Stimulated activated naive CD4-positive, alpha-beta T cell (primary cell): ENCODE data around the gene TRAM2.

ENCODE experiments used
- DNase-seq, 6 experiments: peaks; one replicate each; lab custom pipeline; 2025; lab: John Stamatoyannopoulos, UW

Gene TRAM2

GRCh38 chr6:52527436-52527835 is 49.4 kb downstream of the TRAM2 start:
- no peak for DNase-seq

- DNase-seq = no peak
Observed at GRCh38 chr6:52526634-52527033, 50.2 kb downstream of the TRAM2 start.

- DNase-seq = no peak
Observed at GRCh38 chr6:52524918-52525317, 51.9 kb downstream of the TRAM2 start.

GRCh38 chr6:52523378-52524142 is 53.3 kb downstream of the TRAM2 start:
- no peak for DNase-seq

GRCh38 chr6:52522655-52523054 is 54.2 kb downstream of the TRAM2 start:
- no peak for DNase-seq

- DNase-seq = no peak
Observed at GRCh38 chr6:52522151-52522626, 54.7 kb downstream of the TRAM2 start.

GRCh38 chr6:52519618-52520017 is 57.2 kb downstream of the TRAM2 start:
- DNase-seq = no peak

GRCh38 chr6:52518279-52518945 is 58.4 kb downstream of the TRAM2 start:
- DNase-seq = no peak

GRCh38 chr6:52517502-52518278 is 59.2 kb downstream of the TRAM2 start:
- DNase-seq = no peak

GRCh38 chr6:52516943-52517342 is 59.9 kb downstream of the TRAM2 start:
- no peak for DNase-seq

- DNase-seq = no peak
Observed at GRCh38 chr6:52516269-52516668, 60.6 kb downstream of the TRAM2 start.

GRCh38 chr6:52515219-52515960 is 61.5 kb downstream of the TRAM2 start:
- DNase-seq = no peak

GRCh38 chr6:52514514-52514913 is 62.3 kb downstream of the TRAM2 start:
- no peak for DNase-seq

- no peak for DNase-seq
Observed at GRCh38 chr6:52513896-52514295, 63.0 kb downstream of the TRAM2 start.

- no peak for DNase-seq
Observed at GRCh38 chr6:52513464-52513863, 63.4 kb downstream of the TRAM2 start.

- no peak for DNase-seq
Observed at GRCh38 chr6:52512199-52512598, 64.7 kb downstream of the TRAM2 start.

- no peak for DNase-seq
Observed at GRCh38 chr6:52511572-52512151, 65.2 kb downstream of the TRAM2 start.

- no peak for DNase-seq
Observed at GRCh38 chr6:52511163-52511562, 65.7 kb downstream of the TRAM2 start.

GRCh38 chr6:52510213-52510562 is 66.7 kb downstream of the TRAM2 start:
- DNase-seq = no peak

GRCh38 chr6:52509281-52510212 is 67.3 kb downstream of the TRAM2 start:
- no peak for DNase-seq
